GM11168 (cell line): ENCODE data around the gene CMTM5.
"Not testable (repeated sequence)": the region's sequence is repeated elsewhere in the genome, so short reads cannot be mapped to it uniquely, and the experiment has no call there.

ENCODE experiments used
- in situ Hi-C: fragments of 300-500 bp; cut with MboI; formaldehyde crosslinking; loops from one replicate; pipeline ENCODE4 v1.12.0; 2022; ENCODE audit warnings: low sequenced_read_pairs; ENCODE audit not compliant: unreplicated experiment

CMTM5 gene

GRCh38 chr14:23377573-23378563 is 1.0 kb downstream of the CMTM5 start:
- in situ Hi-C loops = no loop called here

GRCh38 chr14:23378612-23379220 is 1.9 kb downstream of the CMTM5 start:
- in situ Hi-C loops = no loop called here

- in situ Hi-C loops = no loop called here
Measured at GRCh38 chr14:23379366-23380196, 2.7 kb downstream of the CMTM5 start.

- in situ Hi-C loops = no loop called here
Measured at GRCh38 chr14:23380197-23380914, 3.5 kb downstream of the CMTM5 start.

GRCh38 chr14:23380976-23381375 is 4.1 kb downstream of the CMTM5 start:
- in situ Hi-C loops = no loop called here

- in situ Hi-C loops = no loop called here
Measured at GRCh38 chr14:23381871-23382270, 5.0 kb downstream of the CMTM5 start.

- in situ Hi-C loops = no loop called here
Measured at GRCh38 chr14:23382276-23382675, 5.4 kb downstream of the CMTM5 start.

GRCh38 chr14:23382731-23383440 is 6.0 kb downstream of the CMTM5 start:
- in situ Hi-C loops = no loop called here

GRCh38 chr14:23384364-23385080 is 7.7 kb downstream of the CMTM5 start:
- in situ Hi-C loops = no loop called here

- in situ Hi-C loops = no loop called here
Measured at GRCh38 chr14:23385244-23385641, 8.4 kb downstream of the CMTM5 start.

- in situ Hi-C loops = no loop called here
Measured at GRCh38 chr14:23385642-23386265, 8.9 kb downstream of the CMTM5 start.

- in situ Hi-C loops = not testable (repeated sequence)
Measured at GRCh38 chr14:23386266-23386657, 9.4 kb downstream of the CMTM5 start.

- in situ Hi-C loops = no loop called here
Measured at GRCh38 chr14:23386999-23387398, 10.2 kb downstream of the CMTM5 start.

- in situ Hi-C loops = no loop called here
Measured at GRCh38 chr14:23387916-23388882, 11.4 kb downstream of the CMTM5 start.

- in situ Hi-C loops = no loop called here
Measured at GRCh38 chr14:23388996-23389395, 12.2 kb downstream of the CMTM5 start.

- in situ Hi-C loops = no loop called here
Measured at GRCh38 chr14:23389396-23389795, 12.6 kb downstream of the CMTM5 start.

- in situ Hi-C loops = not testable (repeated sequence)
Measured at GRCh38 chr14:23389871-23390270, 13.0 kb downstream of the CMTM5 start.
